ENCODE results near the gene RNF214.
"Not testable (repeated sequence)": the region's sequence is repeated elsewhere in the genome, so short reads cannot be mapped to it uniquely, and the experiment has no call there.

RNF214 gene

GRCh38 chr11:117232092-117232878 lies at the start of gene RNF214:
TSS of gene RNF214 (plus strand) at chr11:117232671. CDS start at chr11:117234273, 1,602 bp downstream.
- peak; percentile 86 to 93 for DNase-seq
- peak; percentile 86 for TF ChIP-seq POLR2A (IDR thresholded peaks at IDR 0.05; ENCODE audit: low read length)
- no peak for TF ChIP-seq GATA1 (IDR thresholded peaks at IDR 0.05; ENCODE audit: low read depth, low read length)

- DNase-seq, result not testable (repeated sequence)
These were observed 49.3 kb upstream of the RNF214 start for GRCh38 chr11:117183178-117183577.

- DNase-seq, result no peak
- TF ChIP-seq POLR2A (IDR thresholded peaks at IDR 0.05; ENCODE audit: low read length) (no peak), GATA1 (IDR thresholded peaks at IDR 0.05; ENCODE audit: low read depth, low read length) (no peak)
These were observed 48.6 kb upstream of the RNF214 start for GRCh38 chr11:117183724-117184349.

GRCh38 chr11:117185736-117186430 lies 46.6 kb upstream of the RNF214 start:
- no peak for DNase-seq

GRCh38 chr11:117186431-117186761 lies 46.1 kb upstream of the RNF214 start:
- TF ChIP-seq POLR2A (IDR thresholded peaks at IDR 0.05; ENCODE audit: low read length) (no peak), GATA1 (IDR thresholded peaks at IDR 0.05; ENCODE audit: low read depth, low read length) (no peak)
- DNase-seq, result no peak

More at GRCh38 chr11:117185736-117186430, 46.6 kb upstream of the RNF214 start:
- no peak for TF ChIP-seq POLR2A (IDR thresholded peaks at IDR 0.05; ENCODE audit: low read length)
- no peak for TF ChIP-seq GATA1 (IDR thresholded peaks at IDR 0.05; ENCODE audit: low read depth, low read length)

GRCh38 chr11:117187007-117187406 lies 45.5 kb upstream of the RNF214 start:
- TF ChIP-seq GATA1 (IDR thresholded peaks at IDR 0.05; ENCODE audit: low read depth, low read length), result no peak
- TF ChIP-seq POLR2A (IDR thresholded peaks at IDR 0.05; ENCODE audit: low read length), result no peak
- DNase-seq, result no peak

- DNase-seq, result no peak
These were observed 45.1 kb upstream of the RNF214 start for GRCh38 chr11:117187428-117187798.

GRCh38 chr11:117187799-117188481 lies 44.5 kb upstream of the RNF214 start:
- TF ChIP-seq GATA1 (IDR thresholded peaks at IDR 0.05; ENCODE audit: low read depth, low read length) (no peak), POLR2A (IDR thresholded peaks at IDR 0.05; ENCODE audit: low read length) (no peak)

More at GRCh38 chr11:117187428-117187798, 45.1 kb upstream of the RNF214 start:
- TF ChIP-seq POLR2A (IDR thresholded peaks at IDR 0.05; ENCODE audit: low read length) (no peak), GATA1 (IDR thresholded peaks at IDR 0.05; ENCODE audit: low read depth, low read length) (no peak)

GRCh38 chr11:117188620-117189081 lies 43.8 kb upstream of the RNF214 start:
- no peak for DNase-seq
- no peak for TF ChIP-seq POLR2A (IDR thresholded peaks at IDR 0.05; ENCODE audit: low read length)
- TF ChIP-seq GATA1 (IDR thresholded peaks at IDR 0.05; ENCODE audit: low read depth, low read length), result no peak

More at GRCh38 chr11:117187799-117188481, 44.5 kb upstream of the RNF214 start:
- no peak for DNase-seq

- no peak for DNase-seq
- TF ChIP-seq POLR2A (IDR thresholded peaks at IDR 0.05; ENCODE audit: low read length), result no peak
- TF ChIP-seq GATA1 (IDR thresholded peaks at IDR 0.05; ENCODE audit: low read depth, low read length), result no peak
These were observed 43.1 kb upstream of the RNF214 start for GRCh38 chr11:117189191-117189940.

GRCh38 chr11:117189941-117190544 lies 42.4 kb upstream of the RNF214 start:
- no peak for TF ChIP-seq GATA1 (IDR thresholded peaks at IDR 0.05; ENCODE audit: low read depth, low read length)
- no peak for DNase-seq

GRCh38 chr11:117191680-117192400 lies 40.6 kb upstream of the RNF214 start:
- TF ChIP-seq GATA1 (IDR thresholded peaks at IDR 0.05; ENCODE audit: low read depth, low read length) (no peak), POLR2A (IDR thresholded peaks at IDR 0.05; ENCODE audit: low read length) (no peak)
- no peak for DNase-seq
